Endothelial cell of umbilical vein (primary cell): ENCODE data around the gene CCDC142. TPM values are rescaled to one million over a fixed set of nuclear protein-coding genes. Genes with fewer than 3 reads are reported as not detected.

Experiments used
- BruUV-seq: library from RNA; stranded (reverse); fragments of 400-500 nt; replicated peaks from 2 replicates; lab custom pipeline; 2021; lab: Mats Ljungman, UMichigan
- CTCF ChIA-PET: fragments of 300-600, 350-600 bp; sonication (Branson Sonifier 250); formaldehyde crosslinking; loops from one replicate; lab custom pipeline; 2021; ENCODE audit warnings: antibody characterized with exemption, inconsistent platforms; lab: Charles Lee
- POLR2A ChIA-PET: fragments of 300-600, 350-600 bp; sonication (Branson Sonifier 250); formaldehyde crosslinking; loops from one replicate; lab custom pipeline; 2021; ENCODE audit warnings: antibody characterized with exemption, inconsistent platforms; lab: Charles Lee
- DNase-seq: peaks from one replicate; pipeline ENCODE4 v3.0.0-alpha.2; 2011; ENCODE audit warnings: low read depth, low spot score
- FAIRE-seq: peaks from 2 replicates; lab custom pipeline; 2011; peaks lifted over from hg19 to GRCh38; lab: Jason Lieb, UNC
- H2AFZ ChIP-seq: 2 replicates; pipeline ENCODE4 v1.6.0; 2012; ENCODE audit warnings: low read depth, low read length, control low read depth, inconsistent platforms
- H3K27ac ChIP-seq: 2 replicates; pipeline ENCODE4 v1.5.1; 2011; ENCODE audit warnings: low read depth, mild to moderate bottlenecking, control low read depth, low read length, moderate library complexity; ENCODE audit not compliant: insufficient read depth
- H3K27me3 ChIP-seq, 2 experiments: 2 replicates each; pipeline versions ENCODE4 v1.6.0 to v1.6.1; 2011; ENCODE audit warnings: low read length in 2 of 2, mixed read lengths in 1 of 2; ENCODE audit not compliant: control insufficient read depth in 2 of 2, insufficient read depth in 2 of 2
- H3K36me3 ChIP-seq, 2 experiments: 2 replicates in 1 of 2; 3 replicates in 1 of 2; pipeline ENCODE4 v1.5.1; 2011; ENCODE audit warnings: low read length in 2 of 2, mild to moderate bottlenecking in 1 of 2, moderate library complexity in 1 of 2; ENCODE audit not compliant: control insufficient read depth in 2 of 2, insufficient read depth in 2 of 2; ENCODE audit errors: extremely low read depth in 1 of 2
- H3K4me1 ChIP-seq: 3 replicates; pipeline ENCODE4 v1.5.1; 2011; ENCODE audit warnings: mild to moderate bottlenecking, low read length; ENCODE audit not compliant: control insufficient read depth, insufficient read depth; ENCODE audit errors: extremely low read depth
- H3K4me2 ChIP-seq: 2 replicates; pipeline ENCODE4 v1.6.1; 2011; ENCODE audit warnings: low read length, control low read depth, mixed read lengths; ENCODE audit not compliant: insufficient read depth
- H3K4me3 ChIP-seq, 3 experiments: fragments of 200-600 bp in 1 of 3; sonication (generic), shearing (Covaris generic) in 1 of 3; replicated peaks in 1 of 3; 2 replicates each; pipeline ENCODE4 v1.5.1; 2011 to 2016; ENCODE audit warnings: control low read depth in 3 of 3, low read length in 3 of 3, mild to moderate bottlenecking in 2 of 3, inconsistent platforms in 1 of 3, low read depth in 1 of 3, moderate library complexity in 1 of 3; ENCODE audit not compliant: insufficient read depth in 1 of 3
- H3K79me2 ChIP-seq: 2 replicates; pipeline ENCODE4 v1.6.0; 2012; ENCODE audit warnings: low read length, inconsistent platforms; ENCODE audit not compliant: control insufficient read depth, insufficient read depth
- H3K9ac ChIP-seq: replicated peaks from 2 replicates; pipeline ENCODE3; 2011; ENCODE audit warnings: low read length, control low read depth; ENCODE audit not compliant: insufficient read depth; ENCODE audit errors: extremely low read depth
- H3K9me1 ChIP-seq: replicated peaks from 3 replicates; pipeline ENCODE4 v1.6.0; 2011; ENCODE audit warnings: mild to moderate bottlenecking, low read length; ENCODE audit not compliant: control insufficient read depth, insufficient read depth; ENCODE audit errors: extremely low read depth
- H3K9me3 ChIP-seq: replicated peaks from 2 replicates; pipeline ENCODE4 v1.5.1; 2012; ENCODE audit warnings: low read length, inconsistent platforms; ENCODE audit not compliant: control insufficient read depth, insufficient read depth
- H4K20me1 ChIP-seq: replicated peaks from 2 replicates; pipeline ENCODE3; 2011; ENCODE audit warnings: mild to moderate bottlenecking, low read length; ENCODE audit not compliant: control insufficient read depth, insufficient read depth; ENCODE audit errors: extremely low read depth
- CTCF ChIP-seq, 2 donors: IDR thresholded peaks; 1 replicate in 1 of 2; 2 replicates in 1 of 2; pipeline ENCODE4 v1.5.1; 2011; ENCODE audit warnings: low read length in 2 of 2, mild to moderate bottlenecking in 2 of 2, moderate library complexity in 2 of 2, control low read depth in 1 of 2, inconsistent platforms in 1 of 2, low read depth in 1 of 2; ENCODE audit not compliant: insufficient read depth in 1 of 2; ENCODE audit errors: extremely low read depth in 1 of 2
- EZH2 ChIP-seq: IDR thresholded peaks from 2 replicates; pipeline ENCODE4 v1.6.1; 2012; ENCODE audit warnings: borderline replicate concordance, low read depth, mild to moderate bottlenecking, moderate library complexity, low read length, inconsistent platforms; ENCODE audit not compliant: severe bottlenecking
- FOS ChIP-seq: IDR thresholded peaks from 2 replicates; pipeline ENCODE4 v1.6.1; 2011; ENCODE audit warnings: mild to moderate bottlenecking, low read length, moderate library complexity, borderline replicate concordance; ENCODE audit not compliant: insufficient read depth
- GATA2 ChIP-seq: IDR thresholded peaks from 2 replicates; pipeline ENCODE4 v1.7.0; 2011; ENCODE audit warnings: low read depth, mild to moderate bottlenecking, moderate library complexity, mixed read lengths, low read length; ENCODE audit not compliant: insufficient read length, insufficient read depth
- JUN ChIP-seq: IDR thresholded peaks from 2 replicates; pipeline ENCODE4 v1.6.1; 2011; ENCODE audit warnings: borderline replicate concordance, low read depth; ENCODE audit not compliant: insufficient read length, insufficient read depth
- MAX ChIP-seq: IDR thresholded peaks from 2 replicates; pipeline ENCODE4 v1.6.1; 2011; ENCODE audit not compliant: insufficient read depth, insufficient read length
- MYC ChIP-seq: IDR thresholded peaks from one replicate; pipeline ENCODE4 v1.6.1; 2011; ENCODE audit warnings: mild to moderate bottlenecking, low read depth, low read length
- POLR2A ChIP-seq: IDR thresholded peaks from 2 replicates; pipeline ENCODE4 v1.6.1; 2012; ENCODE audit warnings: low read depth, mild to moderate bottlenecking, control low read depth, low read length
- POLR2AphosphoS5 ChIP-seq: IDR thresholded peaks from 2 replicates; pipeline ENCODE4 v1.6.1; 2012; ENCODE audit warnings: low read depth, mild to moderate bottlenecking, control low read depth, low read length, moderate library complexity; ENCODE audit not compliant: insufficient read depth
- dilution Hi-C: fragments of 300-500 bp; cut with MboI; formaldehyde crosslinking; loops from one replicate; pipeline ENCODE4 v1.15.0; 2019; ENCODE audit warnings: low sequenced_read_pairs; ENCODE audit not compliant: extremely low pct_ligation_motif_present
- intact Hi-C: fragments of 100-400 bp; cut with micrococcal nuclease; formaldehyde crosslinking; loops from one replicate; pipeline ENCODE4 v1.10.0; 2022
- polyA plus RNA-seq, 4 experiments: library from polyadenylated mRNA; depleted of rRNA in 3 of 4; stranded (reverse) in 3 of 4; unstranded in 1 of 4; fragments of >200 nt; gene quantifications; 2 replicates each; pipeline versions ENCODE4 v1.2.1 to v1.2.3, GENCODE V29; 2011 to 2012; ENCODE audit warnings: missing spikeins in 1 of 4
- total RNA-seq: library from RNA; stranded (reverse); gene quantifications from 2 replicates; pipeline ENCODE4 v1.2.3, GENCODE V29; 2021

Gene CCDC142
- total and polyA plus RNA-seq, 2 donors (not counting 3 experiments of a cell fraction or from before 2014, with no cell fraction given) = 12.8 to 23.8 TPM

- dilution Hi-C loops = no loop called here
- FAIRE-seq (no peak), DNase-seq (no peak)
- Histone ChIP-seq H3K9me1 (no peaks in the 10 kb centered on the region), H3K27ac (no peak overlapping the region), H4K20me1 (no peaks in the 10 kb centered on the region), H2AFZ (no peak overlapping the region), H3K9me3 (no peaks in the 10 kb centered on the region), H3K4me3 (no peak overlapping the region), H3K4me1 (peaks cover 29% of the 10 kb centered on the region), H3K79me2 (peaks cover 4% of the 10 kb centered on the region), H3K27me3 (peaks cover 12 to 26% of the 10 kb centered on the region in 2 experiments), H3K4me2 (peak overlapping the region; percentile 62), H3K36me3 (peaks cover 0 to 4% of the 10 kb centered on the region in 2 experiments), H3K9ac (no peak overlapping the region)
- ChIA-PET CTCF (interaction anchor here (0.7 to 1.9 kb wide), 4 partner anchors 11 to 113 kb away, joined by 3 to 6 read pairs (median 4); partner anchors contain the start of gene MRPL53), POLR2A (interaction anchor here (1.0 to 1.3 kb wide), 2 partner anchors 21 to 46 kb away, joined by 4 read pairs; partner anchors contain the start of genes DQX1 and WBP1)
- no TSS peak for BruUV-seq
- TF ChIP-seq JUN (no peak), POLR2AphosphoS5 (no peak), MYC (no peak), EZH2 (no peak), POLR2A (no peak), CTCF (IDR thresholded peaks at IDR 0.05; ENCODE audit: extremely low read depth in 1 of 2, insufficient read depth in 1 of 2, low read depth in 1 of 2, low read length in 2 of 2) (no peak), FOS (no peak), MAX (no peak), GATA2 (no peak)
- intact Hi-C loops = loop anchor here (5.0 kb wide), 1 partner anchor 148 kb away; the partner anchor contains the start of gene SEMA4F
Observed at GRCh38 chr2:74504591-74504990, 21.8 kb upstream of the CCDC142 start.
